Mononuclear cell (primary cell): ENCODE results near the gene NCAPH2. TPM values are rescaled to one million over a fixed set of nuclear protein-coding genes. Genes with fewer than 3 reads are reported as not detected.
"Not testable (repeated sequence)": the region's sequence is repeated elsewhere in the genome, so short reads cannot be mapped to it uniquely, and the experiment has no call there.

Experiments used
- H3K27me3 ChIP-seq: 2 replicates; pipeline ENCODE4 v1.6.0; 2011; ENCODE audit warnings: low read length, control low read depth; ENCODE audit not compliant: insufficient read depth
- H3K4me1 ChIP-seq: 2 replicates; pipeline ENCODE4 v1.5.1; 2011; ENCODE audit warnings: mild to moderate bottlenecking, low read length, control low read depth; ENCODE audit not compliant: insufficient read depth
- H3K4me3 ChIP-seq: 2 replicates; pipeline ENCODE4 v1.5.1; 2011; ENCODE audit warnings: mild to moderate bottlenecking, low read length, moderate library complexity
- H3K9me3 ChIP-seq: 2 replicates; pipeline ENCODE4 v1.5.1; 2011; ENCODE audit warnings: low read depth, mild to moderate bottlenecking, control low read depth, low read length
- total RNA-seq: library from RNA; depleted of rRNA; stranded (reverse); fragments of >200 nt; gene quantifications from one replicate; pipeline ENCODE4 v1.2.3, GENCODE V29; 2012

The NCAPH2 gene
- total RNA-seq, 1 donor, result 40.6 TPM

- H3K27me3 ChIP-seq, result no peaks in the 10 kb centered on the region
- no peaks in the 10 kb centered on the region for H3K9me3 ChIP-seq
- no peak overlapping the region for H3K4me3 ChIP-seq
- peaks cover 96% of the 10 kb centered on the region for H3K4me1 ChIP-seq
Observed at GRCh38 chr22:50536226-50536625, 28.2 kb downstream of the NCAPH2 start.

- no peaks in the 10 kb centered on the region for H3K9me3 ChIP-seq
- no peaks in the 10 kb centered on the region for H3K27me3 ChIP-seq
- no peak overlapping the region for H3K4me3 ChIP-seq
- peaks cover 100% of the 10 kb centered on the region for H3K4me1 ChIP-seq
Observed at GRCh38 chr22:50537765-50538164, 29.7 kb downstream of the NCAPH2 start.

- Histone ChIP-seq H3K9me3 (no peaks in the 10 kb centered on the region), H3K4me1 (peaks cover 100% of the 10 kb centered on the region), H3K4me3 (no peak overlapping the region), H3K27me3 (no peaks in the 10 kb centered on the region)
Observed at GRCh38 chr22:50540381-50540780, 32.4 kb downstream of the NCAPH2 start.

DNA sequence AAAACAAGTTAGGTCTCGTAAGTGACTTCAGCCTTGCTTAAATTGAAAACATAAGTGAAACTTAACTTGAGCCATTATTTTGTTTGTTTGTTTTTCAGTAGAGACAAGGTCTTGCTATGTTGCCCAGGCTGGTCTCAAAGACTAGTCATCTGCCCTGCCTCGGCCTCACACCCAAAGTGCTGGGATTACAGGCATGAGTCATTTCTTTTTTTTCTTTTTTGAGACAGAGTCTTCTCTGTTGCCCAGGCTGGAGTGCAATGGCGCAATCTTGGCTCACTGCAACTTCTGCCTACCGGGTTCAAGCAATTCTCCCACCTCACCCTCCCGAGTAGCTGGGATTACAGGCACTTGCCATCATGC is 33.6 kb downstream of the NCAPH2 start:
- Histone ChIP-seq H3K4me1 (peaks cover 97% of the 10 kb centered on the region), H3K4me3 (peak overlapping the region; percentile 10)
- not testable (repeated sequence) for H3K9me3 ChIP-seq, H3K27me3 ChIP-seq

DNA sequence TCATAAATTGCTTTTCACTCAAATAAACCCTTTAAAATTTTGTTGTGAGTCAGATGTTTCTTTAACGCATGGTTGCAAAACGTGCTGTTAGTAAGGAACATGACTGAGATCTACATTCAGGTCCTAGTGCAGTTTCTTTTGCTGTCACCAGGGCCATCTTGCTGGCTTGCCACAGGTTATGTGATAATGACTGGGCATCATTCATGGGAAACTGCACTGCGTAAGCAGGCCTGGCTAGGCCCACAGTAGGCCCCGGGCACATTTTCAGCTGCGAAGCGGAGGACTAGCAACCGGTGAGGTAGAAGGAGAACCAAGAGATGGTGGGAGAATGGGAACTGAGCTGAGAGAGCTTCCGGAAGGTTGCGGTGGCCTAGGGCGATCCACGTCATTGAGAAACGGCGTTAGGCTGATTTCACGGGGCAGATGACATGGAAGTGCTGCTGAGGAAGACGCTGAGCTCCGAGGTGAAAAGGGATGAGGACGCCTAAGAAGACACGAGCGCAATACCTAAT is 34.4 kb downstream of the NCAPH2 start:
- Histone ChIP-seq H3K4me3 (peak overlapping the region; percentile 10), H3K4me1 (peaks cover 96% of the 10 kb centered on the region), H3K27me3 (no peaks in the 10 kb centered on the region), H3K9me3 (no peaks in the 10 kb centered on the region)

GRCh38 chr22:50544078-50544745 is 36.2 kb downstream of the NCAPH2 start:
- H3K27me3 ChIP-seq, result no peaks in the 10 kb centered on the region
- H3K4me1 ChIP-seq, result peaks cover 93% of the 10 kb centered on the region
- peak overlapping the region; percentile 10 for H3K4me3 ChIP-seq
- H3K9me3 ChIP-seq, result no peaks in the 10 kb centered on the region

DNA sequence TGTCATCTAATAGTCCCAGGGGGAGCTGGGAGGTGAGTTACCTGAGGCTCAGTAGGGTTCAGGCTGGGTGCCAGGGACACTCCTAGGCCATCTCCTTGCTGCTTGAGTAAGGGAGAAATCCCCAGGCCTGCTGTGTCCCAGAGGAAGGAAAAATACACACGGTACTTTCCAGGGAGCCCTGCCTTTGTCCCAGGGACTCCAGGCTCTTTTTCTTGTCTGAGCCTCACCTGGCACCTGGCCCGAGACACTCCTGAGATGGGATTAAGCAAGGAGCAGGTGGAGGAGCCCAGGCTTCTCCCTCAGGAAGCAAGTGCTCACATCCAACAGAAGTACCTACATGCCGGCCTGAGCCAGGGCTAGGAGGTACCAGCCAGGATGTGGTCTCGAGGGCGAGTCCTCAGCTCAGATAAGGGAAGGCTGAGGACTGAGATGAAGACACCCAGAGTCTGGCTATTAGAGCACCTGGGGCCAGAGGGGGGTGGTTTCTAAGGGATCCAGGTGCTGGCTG is 36.8 kb downstream of the NCAPH2 start:
- Histone ChIP-seq H3K9me3 (no peaks in the 10 kb centered on the region), H3K4me3 (no peak overlapping the region), H3K4me1 (peaks cover 93% of the 10 kb centered on the region), H3K27me3 (no peaks in the 10 kb centered on the region)

DNA sequence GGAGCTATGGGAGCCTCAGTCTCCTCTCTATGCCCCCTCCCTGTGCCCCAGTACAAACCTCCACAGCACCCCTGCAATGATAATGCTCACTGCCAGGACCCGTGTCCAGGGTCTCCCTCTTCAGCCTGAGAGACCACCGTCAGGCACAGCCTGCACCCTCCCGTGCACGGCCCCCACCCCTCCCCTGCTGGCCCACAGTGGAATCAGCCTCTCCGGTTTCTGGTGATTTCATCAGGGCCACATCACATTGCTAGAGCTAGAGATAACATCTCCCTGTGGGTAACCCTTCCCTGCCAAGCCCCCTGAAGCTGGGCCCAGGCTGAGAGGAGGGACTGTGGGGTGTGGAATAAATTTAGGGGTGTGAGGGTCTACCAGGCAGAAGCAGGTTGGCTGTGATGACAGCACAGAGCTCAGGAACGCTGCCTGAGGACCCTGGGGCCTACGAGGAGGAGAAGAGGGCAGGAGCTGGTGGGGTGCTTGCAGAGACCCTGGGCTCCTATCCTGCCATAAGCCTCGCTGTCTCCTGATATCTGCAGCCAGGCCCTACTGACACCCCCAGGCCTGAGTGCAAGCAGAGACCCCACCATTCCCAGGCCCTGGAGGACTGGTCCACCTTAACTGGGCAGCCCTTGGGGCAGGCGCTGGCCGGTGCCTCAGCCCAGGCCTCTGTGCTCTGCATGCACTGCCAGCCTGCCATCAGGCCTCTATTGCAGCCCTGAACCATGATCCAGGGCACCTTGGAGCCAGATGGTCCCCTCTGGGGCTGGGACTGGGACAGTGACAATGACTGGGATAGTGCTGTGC is 37.7 kb downstream of the NCAPH2 start, which contains the start of gene KLHDC7B:
TSS of gene KLHDC7B (plus strand) at position 378 of the 804 bp plus-strand sequence. CDS start at position 723, 345 bp downstream.
- Histone ChIP-seq H3K4me1 (peaks cover 90% of the 10 kb centered on the region), H3K4me3 (no peak within 1 kb of the TSS), H3K27me3 (no peaks in the 10 kb centered on the region), H3K9me3 (no peaks in the 10 kb centered on the region)

- no peaks in the 10 kb centered on the region for H3K9me3 ChIP-seq
- peaks cover 81% of the 10 kb centered on the region for H3K4me1 ChIP-seq
- H3K27me3 ChIP-seq, result no peaks in the 10 kb centered on the region
- no peak overlapping the region for H3K4me3 ChIP-seq
Observed at GRCh38 chr22:50546326-50547262, 38.6 kb downstream of the NCAPH2 start.

- Histone ChIP-seq H3K4me1 (peaks cover 73% of the 10 kb centered on the region), H3K9me3 (no peaks in the 10 kb centered on the region), H3K27me3 (no peaks in the 10 kb centered on the region), H3K4me3 (no peak overlapping the region)
Observed at GRCh38 chr22:50547263-50547985, 39.4 kb downstream of the NCAPH2 start.

DNA sequence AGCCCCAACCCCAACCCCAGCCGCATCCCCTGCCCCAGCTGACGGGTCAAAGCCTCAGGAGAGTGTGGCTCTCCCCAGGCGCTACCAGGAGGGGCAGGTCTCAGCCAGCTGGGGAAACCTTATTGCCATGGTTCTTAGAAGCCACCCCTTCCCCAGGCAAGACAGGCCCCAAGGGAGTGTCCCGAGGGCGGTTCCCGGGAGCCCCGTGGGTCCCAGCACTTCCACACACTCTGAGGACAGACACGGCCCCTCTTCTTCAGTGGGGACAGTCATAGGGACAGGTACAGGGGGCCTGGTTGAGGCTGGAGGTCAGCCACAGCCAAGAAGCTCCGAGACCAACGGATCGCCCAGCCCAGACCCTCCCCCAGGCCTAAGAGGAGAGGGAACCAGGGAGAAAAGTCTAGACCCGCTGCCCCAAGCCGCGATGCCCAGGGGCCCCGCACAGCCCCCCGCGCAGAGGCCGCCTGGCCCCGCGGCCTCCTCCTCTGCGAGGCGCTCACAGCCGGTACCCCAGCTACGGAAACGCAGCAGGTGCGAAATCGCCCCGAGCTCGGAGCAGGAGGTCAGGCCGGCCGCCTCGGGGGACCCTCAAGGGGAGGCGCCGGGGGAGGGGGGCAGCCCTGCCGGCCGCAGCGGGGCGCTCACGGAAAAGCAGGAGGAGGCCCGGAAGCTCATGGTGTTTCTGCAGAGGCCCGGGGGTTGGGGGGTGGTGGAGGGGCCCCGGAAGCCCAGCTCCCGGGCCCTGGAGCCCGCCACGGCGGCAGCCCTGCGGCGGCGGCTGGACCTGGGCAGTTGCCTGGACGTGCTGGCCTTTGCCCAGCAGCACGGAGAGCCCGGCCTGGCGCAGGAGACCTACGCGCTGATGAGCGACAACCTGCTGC is 40.3 kb downstream of the NCAPH2 start:
- Histone ChIP-seq H3K4me1 (peaks cover 64% of the 10 kb centered on the region), H3K4me3 (peak overlapping the region; percentile 49), H3K27me3 (no peaks in the 10 kb centered on the region), H3K9me3 (no peaks in the 10 kb centered on the region)

DNA sequence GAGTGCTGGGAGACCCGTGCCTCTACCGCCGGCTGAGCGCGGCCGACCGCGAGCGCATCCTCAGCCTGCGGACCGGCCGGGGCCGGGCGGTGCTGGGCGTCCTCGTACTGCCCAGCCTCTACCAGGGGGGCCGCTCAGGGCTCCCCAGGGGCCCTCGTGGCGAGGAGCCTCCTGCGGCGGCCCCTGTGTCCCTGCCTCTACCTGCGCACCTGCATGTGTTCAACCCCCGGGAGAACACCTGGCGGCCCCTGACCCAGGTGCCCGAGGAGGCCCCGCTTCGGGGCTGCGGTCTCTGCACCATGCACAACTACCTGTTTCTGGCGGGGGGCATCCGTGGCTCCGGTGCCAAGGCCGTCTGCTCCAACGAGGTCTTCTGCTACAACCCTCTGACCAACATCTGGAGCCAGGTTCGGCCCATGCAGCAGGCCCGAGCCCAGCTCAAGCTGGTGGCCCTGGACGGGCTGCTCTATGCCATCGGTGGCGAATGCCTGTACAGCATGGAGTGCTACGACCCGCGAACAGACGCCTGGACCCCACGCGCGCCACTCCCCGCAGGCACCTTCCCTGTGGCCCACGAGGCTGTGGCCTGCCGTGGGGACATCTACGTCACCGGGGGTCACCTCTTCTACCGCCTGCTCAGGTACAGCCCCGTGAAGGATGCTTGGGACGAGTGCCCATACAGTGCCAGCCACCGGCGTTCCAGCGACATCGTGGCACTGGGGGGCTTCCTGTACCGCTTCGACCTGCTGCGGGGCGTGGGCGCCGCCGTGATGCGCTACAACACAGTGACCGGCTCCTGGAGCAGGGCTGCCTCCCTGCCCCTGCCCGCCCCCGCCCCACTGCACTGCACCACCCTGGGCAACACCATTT is 41.1 kb downstream of the NCAPH2 start:
- H3K4me1 ChIP-seq, result peaks cover 56% of the 10 kb centered on the region
- H3K4me3 ChIP-seq, result peak overlapping the region; percentile 49
- no peaks in the 10 kb centered on the region for H3K27me3 ChIP-seq
- H3K9me3 ChIP-seq, result no peaks in the 10 kb centered on the region

- peaks cover 43% of the 10 kb centered on the region for H3K4me1 ChIP-seq
- no peak overlapping the region for H3K4me3 ChIP-seq
- no peaks in the 10 kb centered on the region for H3K27me3 ChIP-seq
- no peaks in the 10 kb centered on the region for H3K9me3 ChIP-seq
Observed at GRCh38 chr22:50550395-50550794, 42.4 kb downstream of the NCAPH2 start.
